Ishikawa (cell line): ENCODE measurements around the gene COL4A2.
A peak's percentile ranks its signal among the peaks of the same experiment; 100 is the strongest.

Experiments
- CEBPB ChIP-seq: IDR thresholded peaks from 2 replicates; pipeline ENCODE4 v1.6.1; 2012
- CREB1 ChIP-seq: IDR thresholded peaks from 2 replicates; pipeline ENCODE4 v1.6.1; 2012; ENCODE audit warnings: low read depth
- EGR1 ChIP-seq: IDR thresholded peaks from 2 replicates; pipeline ENCODE4 v1.6.1; 2012
- EP300 ChIP-seq: IDR thresholded peaks from 2 replicates; pipeline ENCODE4 v1.6.1; 2012; ENCODE audit warnings: borderline replicate concordance
- FOXM1 ChIP-seq: IDR thresholded peaks from 2 replicates; pipeline ENCODE4 v1.6.1; 2012; ENCODE audit warnings: low read depth, borderline replicate concordance
- NFIC ChIP-seq: IDR thresholded peaks from 2 replicates; pipeline ENCODE4 v1.6.1; 2012
- RAD21 ChIP-seq: IDR thresholded peaks from 2 replicates; pipeline ENCODE4 v1.6.1; 2012; ENCODE audit warnings: low read depth
- TAF1 ChIP-seq: IDR thresholded peaks from 2 replicates; pipeline ENCODE4 v1.6.1; 2012; ENCODE audit warnings: low read depth, mild to moderate bottlenecking
- TCF12 ChIP-seq: IDR thresholded peaks from 2 replicates; pipeline ENCODE4 v1.6.1; 2012; ENCODE audit warnings: low read depth
- TEAD4 ChIP-seq: IDR thresholded peaks from 2 replicates; pipeline ENCODE4 v1.6.1; 2012
- YY1 ChIP-seq: IDR thresholded peaks from 2 replicates; pipeline ENCODE4 v1.6.1; 2012; ENCODE audit warnings: low read depth
- ZBTB7A ChIP-seq: IDR thresholded peaks from 2 replicates; pipeline ENCODE4 v1.6.1; 2012; ENCODE audit warnings: low read depth
- TF ChIP-seq, protein P1 (sequence below): IDR thresholded peaks from 2 replicates; pipeline ENCODE4 v1.6.1; 2012; ENCODE audit warnings: low read depth, mild to moderate bottlenecking
- TF ChIP-seq, protein P2 (sequence below): IDR thresholded peaks from 2 replicates; pipeline ENCODE4 v1.6.1; 2012
- TF ChIP-seq, protein P3 (sequence below): IDR thresholded peaks from 2 replicates; pipeline ENCODE4 v1.6.1; 2012

COL4A2 gene

DNA sequence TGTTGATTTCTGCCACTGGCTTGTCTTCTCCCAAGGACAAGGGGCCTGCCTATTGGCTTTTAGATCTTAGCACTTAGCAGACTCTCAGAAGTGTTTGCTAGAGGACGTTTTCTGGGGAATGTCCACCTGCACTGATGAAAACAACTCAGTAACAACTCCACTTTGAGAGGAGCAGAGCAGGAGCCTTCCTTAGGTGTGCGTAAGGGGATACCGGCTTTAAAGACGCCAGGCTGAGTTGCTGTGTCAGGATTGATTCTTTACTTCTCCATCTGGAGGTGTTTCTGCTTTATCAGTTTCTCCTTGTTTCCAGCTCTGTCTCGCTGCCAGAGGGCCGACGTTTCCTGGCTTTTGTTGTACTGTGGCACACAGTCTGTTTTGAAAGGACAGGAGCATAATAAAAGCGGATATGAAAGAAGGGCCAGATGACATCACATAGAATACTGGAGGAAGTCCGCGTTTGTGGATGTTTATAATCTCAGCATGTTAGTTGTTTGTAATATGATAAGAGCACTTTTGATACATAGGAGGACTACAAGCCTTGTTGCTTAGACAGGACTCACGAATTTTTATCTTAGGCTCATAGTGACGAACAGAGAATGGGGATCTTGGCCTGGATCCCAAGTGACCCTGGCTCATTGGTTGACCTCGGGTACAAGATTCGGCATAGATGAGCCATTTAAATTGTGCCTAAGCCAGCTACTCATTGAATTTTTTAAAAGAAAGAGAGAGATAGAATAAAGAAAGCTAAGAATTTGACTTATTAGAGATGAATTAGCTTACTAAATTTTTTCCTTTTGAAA is 34.6 kb downstream of the COL4A2 start:
- no peak for TF ChIP-seq TCF12
- TF ChIP-seq CREB1: no peak
- no peak for TF ChIP-seq CEBPB
- TF ChIP-seq YY1: no peak
- no peak for TF ChIP-seq EGR1
- TF ChIP-seq RAD21: no peak
- TF ChIP-seq, protein P1, sequence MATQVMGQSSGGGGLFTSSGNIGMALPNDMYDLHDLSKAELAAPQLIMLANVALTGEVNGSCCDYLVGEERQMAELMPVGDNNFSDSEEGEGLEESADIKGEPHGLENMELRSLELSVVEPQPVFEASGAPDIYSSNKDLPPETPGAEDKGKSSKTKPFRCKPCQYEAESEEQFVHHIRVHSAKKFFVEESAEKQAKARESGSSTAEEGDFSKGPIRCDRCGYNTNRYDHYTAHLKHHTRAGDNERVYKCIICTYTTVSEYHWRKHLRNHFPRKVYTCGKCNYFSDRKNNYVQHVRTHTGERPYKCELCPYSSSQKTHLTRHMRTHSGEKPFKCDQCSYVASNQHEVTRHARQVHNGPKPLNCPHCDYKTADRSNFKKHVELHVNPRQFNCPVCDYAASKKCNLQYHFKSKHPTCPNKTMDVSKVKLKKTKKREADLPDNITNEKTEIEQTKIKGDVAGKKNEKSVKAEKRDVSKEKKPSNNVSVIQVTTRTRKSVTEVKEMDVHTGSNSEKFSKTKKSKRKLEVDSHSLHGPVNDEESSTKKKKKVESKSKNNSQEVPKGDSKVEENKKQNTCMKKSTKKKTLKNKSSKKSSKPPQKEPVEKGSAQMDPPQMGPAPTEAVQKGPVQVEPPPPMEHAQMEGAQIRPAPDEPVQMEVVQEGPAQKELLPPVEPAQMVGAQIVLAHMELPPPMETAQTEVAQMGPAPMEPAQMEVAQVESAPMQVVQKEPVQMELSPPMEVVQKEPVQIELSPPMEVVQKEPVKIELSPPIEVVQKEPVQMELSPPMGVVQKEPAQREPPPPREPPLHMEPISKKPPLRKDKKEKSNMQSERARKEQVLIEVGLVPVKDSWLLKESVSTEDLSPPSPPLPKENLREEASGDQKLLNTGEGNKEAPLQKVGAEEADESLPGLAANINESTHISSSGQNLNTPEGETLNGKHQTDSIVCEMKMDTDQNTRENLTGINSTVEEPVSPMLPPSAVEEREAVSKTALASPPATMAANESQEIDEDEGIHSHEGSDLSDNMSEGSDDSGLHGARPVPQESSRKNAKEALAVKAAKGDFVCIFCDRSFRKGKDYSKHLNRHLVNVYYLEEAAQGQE: no peak
- no peak for TF ChIP-seq TEAD4
- TF ChIP-seq, protein P2, sequence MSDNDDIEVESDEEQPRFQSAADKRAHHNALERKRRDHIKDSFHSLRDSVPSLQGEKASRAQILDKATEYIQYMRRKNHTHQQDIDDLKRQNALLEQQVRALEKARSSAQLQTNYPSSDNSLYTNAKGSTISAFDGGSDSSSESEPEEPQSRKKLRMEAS: no peak
- TF ChIP-seq ZBTB7A: no peak
- TF ChIP-seq TAF1: no peak
- no peak for TF ChIP-seq NFIC
- no peak for TF ChIP-seq EP300
- TF ChIP-seq FOXM1: no peak
- TF ChIP-seq, protein P3, sequence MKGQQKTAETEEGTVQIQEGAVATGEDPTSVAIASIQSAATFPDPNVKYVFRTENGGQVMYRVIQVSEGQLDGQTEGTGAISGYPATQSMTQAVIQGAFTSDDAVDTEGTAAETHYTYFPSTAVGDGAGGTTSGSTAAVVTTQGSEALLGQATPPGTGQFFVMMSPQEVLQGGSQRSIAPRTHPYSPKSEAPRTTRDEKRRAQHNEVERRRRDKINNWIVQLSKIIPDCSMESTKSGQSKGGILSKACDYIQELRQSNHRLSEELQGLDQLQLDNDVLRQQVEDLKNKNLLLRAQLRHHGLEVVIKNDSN: no peak

DNA sequence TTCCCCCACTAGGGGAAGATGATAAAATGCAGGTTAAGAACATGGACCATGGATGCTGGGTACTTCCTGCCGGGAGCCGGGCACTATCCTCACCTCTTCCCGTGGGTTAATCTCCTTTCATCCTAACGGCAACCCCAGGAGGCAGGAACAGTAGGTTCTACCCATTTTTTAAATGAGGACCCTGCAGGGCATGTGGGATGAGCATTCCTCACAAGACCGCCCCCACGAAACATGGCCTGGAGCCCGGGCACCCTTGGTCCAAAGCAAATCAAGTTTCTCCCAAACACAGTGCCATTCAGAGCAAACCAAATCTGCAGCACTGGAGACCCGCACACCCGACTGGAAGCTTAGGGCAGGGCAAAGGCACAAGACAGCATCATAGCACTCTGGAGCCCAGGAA is 35.4 kb downstream of the COL4A2 start:
- TF ChIP-seq, protein P1: no peak
- TF ChIP-seq, protein P2: no peak
- TF ChIP-seq YY1: no peak
- no peak for TF ChIP-seq TAF1
- TF ChIP-seq CEBPB: no peak
- no peak for TF ChIP-seq FOXM1
- TF ChIP-seq RAD21: no peak
- no peak for TF ChIP-seq EP300
- TF ChIP-seq NFIC: no peak
- TF ChIP-seq, protein P3: no peak
- TF ChIP-seq TCF12: no peak
- TF ChIP-seq EGR1: no peak
- TF ChIP-seq CREB1: no peak
- no peak for TF ChIP-seq TEAD4
- no peak for TF ChIP-seq ZBTB7A

DNA sequence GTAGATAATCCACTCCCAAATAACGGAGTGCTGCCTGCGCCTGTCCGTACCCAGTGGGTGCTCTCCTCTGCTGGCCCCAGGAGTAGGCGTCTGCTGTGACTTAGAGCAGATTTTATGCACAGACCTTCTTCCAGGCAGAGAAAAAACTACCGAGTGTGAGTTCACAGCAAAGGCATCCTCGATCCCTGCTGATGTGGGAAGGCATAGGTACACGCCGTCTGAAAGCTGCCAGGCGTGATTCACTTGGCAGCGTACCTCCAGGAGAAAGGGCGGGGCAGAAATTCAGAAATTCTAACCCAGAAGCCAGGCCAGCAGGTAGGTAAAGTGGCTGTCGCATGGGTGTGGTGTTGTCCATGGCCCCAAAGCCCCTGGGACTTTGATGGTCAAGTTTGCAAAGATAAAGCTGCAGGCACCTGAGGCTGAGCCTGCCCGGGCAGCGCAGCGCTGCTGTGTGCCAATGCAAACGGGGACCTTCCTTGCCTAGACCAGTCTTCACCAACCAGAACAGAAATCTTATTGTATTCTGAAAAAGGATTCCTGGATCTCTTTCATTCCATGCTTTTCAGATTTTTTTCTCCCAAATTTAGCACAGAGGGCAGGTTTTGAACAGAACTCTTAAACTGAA is 36.3 kb downstream of the COL4A2 start:
- TF ChIP-seq TCF12 (0 out of 2 replicates have a peak, but pooled peaks have one; percentile 30), FOXM1 (no peak), CREB1 (no peak), EP300 (peak; percentile 73; the same call in 1 of the 2 replicates), YY1 (no peak), TAF1 (no peak), NFIC (peak; percentile 79), TEAD4 (peak; percentile 70)
- TF ChIP-seq, protein P3: no peak
- TF ChIP-seq, protein P2: peak; percentile 55; the same call in 1 of the 2 replicates

DNA sequence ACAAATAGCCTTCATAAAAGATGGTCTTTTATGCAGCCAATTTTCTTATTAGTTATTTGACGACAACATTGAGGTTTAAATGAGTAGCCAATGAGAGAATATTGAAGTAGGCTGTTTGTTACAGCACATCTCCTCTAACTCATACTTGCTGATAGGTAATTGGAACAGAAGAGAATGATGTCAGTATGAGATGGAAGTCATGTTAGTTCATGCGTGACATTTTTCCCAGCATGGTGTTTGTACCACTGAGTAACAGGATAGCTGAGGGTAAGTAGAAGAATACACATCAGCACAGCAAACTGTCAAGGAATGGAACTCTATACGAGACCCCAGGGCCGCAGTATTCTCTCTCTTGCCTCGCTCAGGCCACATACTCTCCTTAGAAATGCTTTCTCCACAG is 37.2 kb downstream of the COL4A2 start:
- TF ChIP-seq, protein P1: no peak
- TF ChIP-seq FOXM1 (no peak), CEBPB (no peak), TAF1 (no peak), RAD21 (no peak), CREB1 (no peak), EGR1 (no peak), ZBTB7A (no peak), EP300 (no peak)
